ENCODE results near the gene ZNF787.

ZNF787 gene

GRCh38 chr19:56097776-56098175 is 23.3 kb downstream of the ZNF787 start:
- in situ Hi-C loops (cut with MboI; ENCODE audit: low sequenced_read_pairs, unreplicated experiment), result no loop called here
- DNase-seq (ENCODE audit: low spot score), result peak; percentile 32
- TF ChIP-seq CTCF (IDR thresholded peaks at IDR 0.05; ENCODE audit: borderline replicate concordance, control extremely low read depth, extremely low read depth, insufficient read depth, missing control alignments), result no peak

GRCh38 chr19:56097306-56097705 is 23.8 kb downstream of the ZNF787 start:
- DNase-seq (ENCODE audit: low spot score), result no peak
- in situ Hi-C loops (cut with MboI; ENCODE audit: low sequenced_read_pairs, unreplicated experiment), result no loop called here
- TF ChIP-seq CTCF (IDR thresholded peaks at IDR 0.05; ENCODE audit: borderline replicate concordance, control extremely low read depth, extremely low read depth, insufficient read depth, missing control alignments), result no peak

- in situ Hi-C loops (cut with MboI; ENCODE audit: low sequenced_read_pairs, unreplicated experiment), result no loop called here
- TF ChIP-seq CTCF (IDR thresholded peaks at IDR 0.05; ENCODE audit: borderline replicate concordance, control extremely low read depth, extremely low read depth, insufficient read depth, missing control alignments), result no peak
- DNase-seq (ENCODE audit: low spot score), result no peak
Measured at GRCh38 chr19:56096665-56097064, 24.4 kb downstream of the ZNF787 start.

- no peak for DNase-seq (ENCODE audit: low spot score)
- in situ Hi-C loops (cut with MboI; ENCODE audit: low sequenced_read_pairs, unreplicated experiment), result no loop called here
- TF ChIP-seq CTCF (IDR thresholded peaks at IDR 0.05; ENCODE audit: borderline replicate concordance, control extremely low read depth, extremely low read depth, insufficient read depth, missing control alignments), result no peak
Measured at GRCh38 chr19:56094449-56094848, 26.6 kb downstream of the ZNF787 start.

GRCh38 chr19:56092685-56093631 is 28.1 kb downstream of the ZNF787 start:
- DNase-seq (ENCODE audit: low spot score), result no peak
- in situ Hi-C loops (cut with MboI; ENCODE audit: low sequenced_read_pairs, unreplicated experiment), result no loop called here
- no peak for TF ChIP-seq CTCF (IDR thresholded peaks at IDR 0.05; ENCODE audit: borderline replicate concordance, control extremely low read depth, extremely low read depth, insufficient read depth, missing control alignments)

GRCh38 chr19:56091751-56092546 is 29.1 kb downstream of the ZNF787 start:
- no peak for TF ChIP-seq CTCF (IDR thresholded peaks at IDR 0.05; ENCODE audit: borderline replicate concordance, control extremely low read depth, extremely low read depth, insufficient read depth, missing control alignments)
- DNase-seq (ENCODE audit: low spot score), result no peak
- in situ Hi-C loops (cut with MboI; ENCODE audit: low sequenced_read_pairs, unreplicated experiment), result no loop called here
